Measurements from ENCODE around the gene WDFY4.

Gene WDFY4

GRCh38 chr10:48777110-48777509 is 92.4 kb downstream of the WDFY4 start:
- DNase-seq (ENCODE audit: low spot score) = no peak
- no peaks in the 10 kb centered on the region for H3K36me3 ChIP-seq (ENCODE audit: low read depth)
- no peaks in the 10 kb centered on the region for H3K27me3 ChIP-seq (ENCODE audit: insufficient read depth, poor library complexity, severe bottlenecking)
- H3K4me3 ChIP-seq (ENCODE audit: severe bottlenecking) = no peak overlapping the region
- H3K4me1 ChIP-seq (ENCODE audit: insufficient read depth, poor library complexity, severe bottlenecking) = no peaks in the 10 kb centered on the region
- no peaks in the 10 kb centered on the region for H3K9me3 ChIP-seq (ENCODE audit: severe bottlenecking)
- TF ChIP-seq CTCF (IDR thresholded peaks at IDR 0.05; ENCODE audit: poor library complexity, severe bottlenecking) = no peak
- H3K27ac ChIP-seq (ENCODE audit: poor library complexity, severe bottlenecking) = no peak overlapping the region
- no peak for ATAC-seq (ENCODE audit: low read depth)

GRCh38 chr10:48778193-48778857 is 93.7 kb downstream of the WDFY4 start:
- no peak for ATAC-seq (ENCODE audit: low read depth)
- no peak overlapping the region for H3K4me3 ChIP-seq (ENCODE audit: severe bottlenecking)
- DNase-seq (ENCODE audit: low spot score) = no peak
- H3K36me3 ChIP-seq (ENCODE audit: low read depth) = no peaks in the 10 kb centered on the region
- no peak for TF ChIP-seq CTCF (IDR thresholded peaks at IDR 0.05; ENCODE audit: poor library complexity, severe bottlenecking)
- H3K9me3 ChIP-seq (ENCODE audit: severe bottlenecking) = no peaks in the 10 kb centered on the region
- no peaks in the 10 kb centered on the region for H3K4me1 ChIP-seq (ENCODE audit: insufficient read depth, poor library complexity, severe bottlenecking)
- H3K27me3 ChIP-seq (ENCODE audit: insufficient read depth, poor library complexity, severe bottlenecking) = no peaks in the 10 kb centered on the region
- no peak overlapping the region for H3K27ac ChIP-seq (ENCODE audit: poor library complexity, severe bottlenecking)

GRCh38 chr10:48779077-48779476 is 94.4 kb downstream of the WDFY4 start:
- H3K4me1 ChIP-seq (ENCODE audit: insufficient read depth, poor library complexity, severe bottlenecking) = no peaks in the 10 kb centered on the region
- no peak for TF ChIP-seq CTCF (IDR thresholded peaks at IDR 0.05; ENCODE audit: poor library complexity, severe bottlenecking)
- DNase-seq (ENCODE audit: low spot score) (no peak), ATAC-seq (ENCODE audit: low read depth) (no peak)
- H3K9me3 ChIP-seq (ENCODE audit: severe bottlenecking) = no peaks in the 10 kb centered on the region
- H3K27ac ChIP-seq (ENCODE audit: poor library complexity, severe bottlenecking) = no peak overlapping the region
- H3K27me3 ChIP-seq (ENCODE audit: insufficient read depth, poor library complexity, severe bottlenecking) = no peaks in the 10 kb centered on the region
- H3K4me3 ChIP-seq (ENCODE audit: severe bottlenecking) = no peak overlapping the region
- H3K36me3 ChIP-seq (ENCODE audit: low read depth) = no peaks in the 10 kb centered on the region

GRCh38 chr10:48779546-48780152 is 95.0 kb downstream of the WDFY4 start:
- Histone ChIP-seq H3K4me1 (ENCODE audit: insufficient read depth, poor library complexity, severe bottlenecking) (no peaks in the 10 kb centered on the region), H3K27ac (ENCODE audit: poor library complexity, severe bottlenecking) (no peak overlapping the region), H3K36me3 (ENCODE audit: low read depth) (no peaks in the 10 kb centered on the region), H3K4me3 (ENCODE audit: severe bottlenecking) (no peak overlapping the region), H3K9me3 (ENCODE audit: severe bottlenecking) (no peaks in the 10 kb centered on the region), H3K27me3 (ENCODE audit: insufficient read depth, poor library complexity, severe bottlenecking) (no peaks in the 10 kb centered on the region)
- ATAC-seq (ENCODE audit: low read depth) (no peak), DNase-seq (ENCODE audit: low spot score) (no peak)
- TF ChIP-seq CTCF (IDR thresholded peaks at IDR 0.05; ENCODE audit: poor library complexity, severe bottlenecking) = no peak

- TF ChIP-seq CTCF (IDR thresholded peaks at IDR 0.05; ENCODE audit: poor library complexity, severe bottlenecking) = no peak
- no peaks in the 10 kb centered on the region for H3K36me3 ChIP-seq (ENCODE audit: low read depth)
- no peak overlapping the region for H3K27ac ChIP-seq (ENCODE audit: poor library complexity, severe bottlenecking)
- no peak overlapping the region for H3K4me3 ChIP-seq (ENCODE audit: severe bottlenecking)
- no peaks in the 10 kb centered on the region for H3K4me1 ChIP-seq (ENCODE audit: insufficient read depth, poor library complexity, severe bottlenecking)
- no peak for DNase-seq (ENCODE audit: low spot score)
- ATAC-seq (ENCODE audit: low read depth) = no peak
- H3K27me3 ChIP-seq (ENCODE audit: insufficient read depth, poor library complexity, severe bottlenecking) = no peaks in the 10 kb centered on the region
- no peaks in the 10 kb centered on the region for H3K9me3 ChIP-seq (ENCODE audit: severe bottlenecking)
Observed at GRCh38 chr10:48780341-48780740, 95.7 kb downstream of the WDFY4 start.
